Neural progenitor cell (in vitro differentiated cells): ENCODE data around the gene POGZ. TPM values are rescaled to one million over a fixed set of nuclear protein-coding genes. Genes with fewer than 3 reads are reported as not detected.

Experiments used
- DNase-seq: peaks from one replicate; pipeline ENCODE4 v3.0.0-alpha.2; 2016; ENCODE audit warnings: low spot score
- H2AFZ ChIP-seq: fragments of 200-600 bp; sonication (generic); replicated peaks from 2 replicates; pipeline ENCODE4 v1.6.1; 2016; ENCODE audit warnings: antibody characterized with exemption
- H3F3A ChIP-seq: fragments of 200-600 bp; sonication (generic); 2 replicates; pipeline ENCODE4 v1.6.1; 2016; ENCODE audit warnings: antibody characterized with exemption, low read depth
- H3K27ac ChIP-seq: fragments of 200-600 bp; sonication (generic); 2 replicates; pipeline ENCODE4 v1.5.1; 2016; ENCODE audit warnings: mild to moderate bottlenecking
- H3K27me3 ChIP-seq: fragments of 200-600 bp; sonication (generic); 2 replicates; pipeline ENCODE4 v1.6.1; 2016; ENCODE audit warnings: mild to moderate bottlenecking, moderate library complexity
- H3K36me3 ChIP-seq: fragments of 200-600 bp; sonication (generic); 2 replicates; pipeline ENCODE4 v1.5.1; 2016
- H3K4me1 ChIP-seq: fragments of 200-600 bp; sonication (generic); 2 replicates; pipeline ENCODE4 v1.6.1; 2016; ENCODE audit warnings: mixed run types
- H3K4me2 ChIP-seq: fragments of 200-600 bp; sonication (generic); 2 replicates; pipeline ENCODE4 v1.6.1; 2016
- H3K4me3 ChIP-seq: fragments of 200-600 bp; sonication (generic); 2 replicates; pipeline ENCODE4 v1.5.1; 2016
- H3K79me2 ChIP-seq: fragments of 200-600 bp; sonication (generic); 2 replicates; pipeline ENCODE4 v1.6.1; 2016; ENCODE audit warnings: low read depth
- H3K9ac ChIP-seq: fragments of 200-600 bp; sonication (generic); 2 replicates; pipeline ENCODE4 v1.6.1; 2016
- H3K9me3 ChIP-seq: fragments of 200-600 bp; sonication (generic); 2 replicates; pipeline ENCODE4 v1.5.1; 2016; ENCODE audit warnings: low read depth
- H4K20me1 ChIP-seq: fragments of 200-600 bp; sonication (generic); 2 replicates; pipeline ENCODE4 v1.6.1; 2016; ENCODE audit warnings: low read depth
- H3K27ac Mint-ChIP-seq: 3 replicates; pipeline ENCODE4 v1.8.0; 2021; ENCODE audit warnings: mixed read lengths
- H3K27me3 Mint-ChIP-seq: 2 replicates; pipeline ENCODE4 v1.8.0; 2022; ENCODE audit warnings: low read depth, mild to moderate bottlenecking, inconsistent platforms, moderate library complexity, mixed read lengths; ENCODE audit not compliant: insufficient read depth
- H3K36me3 Mint-ChIP-seq: 3 replicates; pipeline ENCODE4 v1.8.0; 2021; ENCODE audit warnings: mixed read lengths
- H3K4me1 Mint-ChIP-seq: 3 replicates; pipeline ENCODE4 v1.8.0; 2021; ENCODE audit warnings: mixed read lengths
- H3K4me3 Mint-ChIP-seq: 3 replicates; pipeline ENCODE4 v1.8.0; 2021; ENCODE audit warnings: mild to moderate bottlenecking, moderate library complexity, mixed read lengths
- H3K9me3 Mint-ChIP-seq: 3 replicates; pipeline ENCODE4 v1.8.0; 2020; ENCODE audit warnings: mixed read lengths
- EZH2 ChIP-seq: fragments of 200-600 bp; sonication (generic); IDR thresholded peaks from 2 replicates; pipeline ENCODE4 v1.6.1; 2017; ENCODE audit warnings: antibody characterized with exemption, mild to moderate bottlenecking, moderate library complexity
- EZH2phosphoT487 ChIP-seq: fragments of 200-600 bp; sonication (generic); IDR thresholded peaks from 2 replicates; pipeline ENCODE4 v1.6.1; 2017; ENCODE audit warnings: antibody characterized with exemption
- total RNA-seq: library from RNA; depleted of rRNA; stranded (reverse); fragments of >200 nt; gene quantifications from 2 replicates; pipeline ENCODE4 v1.2.3, GENCODE V29; 2015; ENCODE audit warnings: low replicate concordance
- TF ChIP-seq, protein P1 (sequence below): fragments of 200-600 bp; sonication (generic); IDR thresholded peaks from 2 replicates; pipeline ENCODE4 v1.5.1; 2017; ENCODE audit warnings: antibody characterized with exemption, mild to moderate bottlenecking

The POGZ gene
- total RNA-seq, 1 donor from 2014 or later: 61.5 TPM

DNA sequence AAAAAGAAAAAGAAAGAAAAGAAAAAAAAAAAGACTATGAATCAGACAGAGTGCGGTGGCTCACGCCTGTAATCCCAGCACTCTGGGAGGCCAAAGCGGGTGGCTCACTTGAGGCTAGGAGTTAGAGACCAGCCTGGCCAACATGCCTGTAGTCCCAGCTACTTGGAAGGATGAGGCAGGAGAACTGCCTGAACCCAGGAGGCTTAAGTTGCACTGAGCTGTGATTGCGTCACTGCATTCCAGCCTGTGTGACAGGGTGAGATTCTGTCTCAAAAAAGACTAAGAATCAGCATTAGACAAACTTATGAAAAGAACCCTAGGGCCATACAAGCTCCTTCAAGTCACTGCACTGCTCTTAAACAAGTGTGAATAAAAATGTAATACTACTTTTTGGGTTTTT is 43.1 kb downstream of the POGZ start:
- no peaks in the 10 kb centered on the region for H3K4me1 Mint-ChIP-seq
- H4K20me1 ChIP-seq: peaks cover 4% of the 10 kb centered on the region
- H3K36me3 ChIP-seq: peaks cover 26% of the 10 kb centered on the region
- peaks cover 2% of the 10 kb centered on the region for H3K27me3 Mint-ChIP-seq
- H3K4me1 ChIP-seq: no peaks in the 10 kb centered on the region
- H3K4me2 ChIP-seq: no peak overlapping the region
- H3K79me2 ChIP-seq: no peaks in the 10 kb centered on the region
- H3F3A ChIP-seq: peaks cover 22% of the 10 kb centered on the region
- no peak overlapping the region for H3K9ac ChIP-seq
- no peak overlapping the region for H3K4me3 ChIP-seq
- no peaks in the 10 kb centered on the region for H3K9me3 ChIP-seq
- no peak overlapping the region for H3K27ac Mint-ChIP-seq
- H3K36me3 Mint-ChIP-seq: peaks cover 32% of the 10 kb centered on the region
- TF ChIP-seq EZH2phosphoT487 (no peak), EZH2 (no peak)
- TF ChIP-seq, protein P1, sequence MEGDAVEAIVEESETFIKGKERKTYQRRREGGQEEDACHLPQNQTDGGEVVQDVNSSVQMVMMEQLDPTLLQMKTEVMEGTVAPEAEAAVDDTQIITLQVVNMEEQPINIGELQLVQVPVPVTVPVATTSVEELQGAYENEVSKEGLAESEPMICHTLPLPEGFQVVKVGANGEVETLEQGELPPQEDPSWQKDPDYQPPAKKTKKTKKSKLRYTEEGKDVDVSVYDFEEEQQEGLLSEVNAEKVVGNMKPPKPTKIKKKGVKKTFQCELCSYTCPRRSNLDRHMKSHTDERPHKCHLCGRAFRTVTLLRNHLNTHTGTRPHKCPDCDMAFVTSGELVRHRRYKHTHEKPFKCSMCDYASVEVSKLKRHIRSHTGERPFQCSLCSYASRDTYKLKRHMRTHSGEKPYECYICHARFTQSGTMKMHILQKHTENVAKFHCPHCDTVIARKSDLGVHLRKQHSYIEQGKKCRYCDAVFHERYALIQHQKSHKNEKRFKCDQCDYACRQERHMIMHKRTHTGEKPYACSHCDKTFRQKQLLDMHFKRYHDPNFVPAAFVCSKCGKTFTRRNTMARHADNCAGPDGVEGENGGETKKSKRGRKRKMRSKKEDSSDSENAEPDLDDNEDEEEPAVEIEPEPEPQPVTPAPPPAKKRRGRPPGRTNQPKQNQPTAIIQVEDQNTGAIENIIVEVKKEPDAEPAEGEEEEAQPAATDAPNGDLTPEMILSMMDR: no peak
- no peak overlapping the region for H3K27ac ChIP-seq
- no peaks in the 10 kb centered on the region for H3K9me3 Mint-ChIP-seq
- no peaks in the 10 kb centered on the region for H3K27me3 ChIP-seq
- DNase-seq: no peak
- no peak overlapping the region for H2AFZ ChIP-seq
- no peak overlapping the region for H3K4me3 Mint-ChIP-seq

- Histone ChIP-seq H3K4me2 (no peak overlapping the region), H3K4me3 (no peak overlapping the region), H4K20me1 (no peaks in the 10 kb centered on the region), H3K79me2 (no peaks in the 10 kb centered on the region), H2AFZ (no peak overlapping the region), H3K9ac (no peak overlapping the region), H3F3A (peaks cover 22% of the 10 kb centered on the region), H3K9me3 (no peaks in the 10 kb centered on the region), H3K27ac (no peak overlapping the region), H3K27me3 (no peaks in the 10 kb centered on the region), H3K36me3 (peaks cover 36% of the 10 kb centered on the region), H3K4me1 (no peaks in the 10 kb centered on the region)
- H3K4me3 Mint-ChIP-seq: no peak overlapping the region
- peaks cover 2% of the 10 kb centered on the region for H3K27me3 Mint-ChIP-seq
- TF ChIP-seq, protein P1: no peak
- no peak for TF ChIP-seq EZH2
- TF ChIP-seq EZH2phosphoT487: no peak
- no peak for DNase-seq
- H3K27ac Mint-ChIP-seq: no peak overlapping the region
- peaks cover 41% of the 10 kb centered on the region for H3K36me3 Mint-ChIP-seq
- no peaks in the 10 kb centered on the region for H3K9me3 Mint-ChIP-seq
- H3K4me1 Mint-ChIP-seq: no peaks in the 10 kb centered on the region
These were observed 47.4 kb downstream of the POGZ start for GRCh38 chr1:151411884-151412283.

DNA sequence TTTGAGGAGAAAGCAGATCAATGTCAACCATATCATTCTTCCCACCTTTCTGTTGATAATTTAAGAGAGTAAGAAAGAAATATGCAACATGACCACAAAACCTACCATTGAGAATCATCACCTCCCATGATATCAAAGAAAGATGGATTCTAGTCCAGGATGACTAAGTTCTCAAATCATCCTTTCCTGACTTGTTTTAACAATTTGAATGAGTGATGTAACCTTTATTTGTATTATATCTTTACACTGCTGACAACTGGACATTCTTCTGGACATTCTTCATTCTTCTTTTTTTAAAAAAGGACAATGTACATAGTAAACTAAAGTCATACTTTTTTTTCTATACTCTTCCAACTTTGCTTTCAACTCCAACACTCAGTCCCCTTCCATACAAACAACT is 50.4 kb downstream of the POGZ start:
- Histone ChIP-seq H3K9ac (no peak overlapping the region), H3K79me2 (peaks cover 6% of the 10 kb centered on the region), H3K27me3 (no peaks in the 10 kb centered on the region), H3K9me3 (no peaks in the 10 kb centered on the region), H3F3A (peaks cover 41% of the 10 kb centered on the region), H3K4me2 (no peak overlapping the region), H3K36me3 (peaks cover 32% of the 10 kb centered on the region), H3K4me3 (no peak overlapping the region), H2AFZ (no peak overlapping the region), H4K20me1 (peaks cover 5% of the 10 kb centered on the region), H3K4me1 (no peaks in the 10 kb centered on the region), H3K27ac (no peak overlapping the region)
- no peak overlapping the region for H3K4me3 Mint-ChIP-seq
- H3K27me3 Mint-ChIP-seq: peaks cover 8% of the 10 kb centered on the region
- H3K4me1 Mint-ChIP-seq: no peaks in the 10 kb centered on the region
- H3K9me3 Mint-ChIP-seq: no peaks in the 10 kb centered on the region
- TF ChIP-seq, protein P1: no peak
- TF ChIP-seq EZH2phosphoT487: no peak
- no peak for TF ChIP-seq EZH2
- H3K27ac Mint-ChIP-seq: no peak overlapping the region
- H3K36me3 Mint-ChIP-seq: peaks cover 44% of the 10 kb centered on the region
- DNase-seq: no peak
